ENCODE results near the gene MAGI2. TPM values are rescaled to one million over a fixed set of nuclear protein-coding genes. Genes with fewer than 3 reads are reported as not detected.
"Not testable (repeated sequence)": the region's sequence is repeated elsewhere in the genome, so short reads cannot be mapped to it uniquely, and the experiment has no call there.

Gene MAGI2
- total RNA-seq, 2 experiments from 2014 or later = 0.17 TPM

- H3K27me3 Mint-ChIP-seq = no peaks in the 10 kb centered on the region
- POLR2A ChIA-PET = no interaction called here
- H3K9me3 Mint-ChIP-seq = peaks cover 3% of the 10 kb centered on the region
- DNase-seq = no peak
- H3K4me3 Mint-ChIP-seq = no peak overlapping the region
- intact Hi-C loops (cut with micrococcal nuclease) = no loop called here
- CTCF ChIA-PET = no interaction called here
- no peak overlapping the region for H3K27ac Mint-ChIP-seq
- no peaks in the 10 kb centered on the region for H3K36me3 Mint-ChIP-seq
- no peaks in the 10 kb centered on the region for H3K4me1 Mint-ChIP-seq (ENCODE audit: low read depth)
Measured at GRCh38 chr7:79462390-79462789, 8.9 kb upstream of the MAGI2 start.

GRCh38 chr7:79461660-79462059, 8.2 kb upstream of the MAGI2 start:
- H3K4me1 Mint-ChIP-seq (ENCODE audit: low read depth) = no peaks in the 10 kb centered on the region
- intact Hi-C loops (cut with micrococcal nuclease) = no loop called here
- no peaks in the 10 kb centered on the region for H3K36me3 Mint-ChIP-seq
- no peaks in the 10 kb centered on the region for H3K27me3 Mint-ChIP-seq
- peaks cover 3% of the 10 kb centered on the region for H3K9me3 Mint-ChIP-seq
- ChIA-PET POLR2A (no interaction called here), CTCF (no interaction called here)
- no peak for DNase-seq
- no peak overlapping the region for H3K27ac Mint-ChIP-seq
- H3K4me3 Mint-ChIP-seq = no peak overlapping the region

- H3K4me3 Mint-ChIP-seq = no peak overlapping the region
- peaks cover 5% of the 10 kb centered on the region for H3K27me3 Mint-ChIP-seq
- CTCF ChIA-PET = no interaction called here
- H3K4me1 Mint-ChIP-seq (ENCODE audit: low read depth) = no peaks in the 10 kb centered on the region
- peaks cover 3% of the 10 kb centered on the region for H3K9me3 Mint-ChIP-seq
- intact Hi-C loops (cut with micrococcal nuclease) = no loop called here
- no peak for DNase-seq
- no peak overlapping the region for H3K27ac Mint-ChIP-seq
- no peaks in the 10 kb centered on the region for H3K36me3 Mint-ChIP-seq
- POLR2A ChIA-PET = no interaction called here
Measured at GRCh38 chr7:79459381-79459780, 5.9 kb upstream of the MAGI2 start.

- H3K4me1 Mint-ChIP-seq (ENCODE audit: low read depth) = no peaks in the 10 kb centered on the region
- H3K27me3 Mint-ChIP-seq = peaks cover 6% of the 10 kb centered on the region
- intact Hi-C loops (cut with micrococcal nuclease) = no loop called here
- H3K9me3 Mint-ChIP-seq = no peaks in the 10 kb centered on the region
- H3K36me3 Mint-ChIP-seq = no peaks in the 10 kb centered on the region
- H3K27ac Mint-ChIP-seq = no peak overlapping the region
- no peak overlapping the region for H3K4me3 Mint-ChIP-seq
- POLR2A ChIA-PET = no interaction called here
- CTCF ChIA-PET = no interaction called here
- DNase-seq = no peak
Measured at GRCh38 chr7:79458796-79459195, 5.3 kb upstream of the MAGI2 start.

GRCh38 chr7:79455173-79455790, 1.8 kb upstream of the MAGI2 start:
- no peak for DNase-seq
- intact Hi-C loops (cut with micrococcal nuclease) = no loop called here
- no peak overlapping the region for H3K27ac Mint-ChIP-seq

GRCh38 chr7:79454361-79454960, 994 bp upstream of the MAGI2 start:
- ChIA-PET CTCF (no interaction called here), POLR2A (no interaction called here)
- Mint-ChIP-seq H3K27ac (no peak overlapping the region), H3K4me3 (no peak overlapping the region), H3K27me3 (peaks cover 27% of the 10 kb centered on the region), H3K4me1 (ENCODE audit: low read depth) (peaks cover 2% of the 10 kb centered on the region), H3K9me3 (no peaks in the 10 kb centered on the region), H3K36me3 (no peaks in the 10 kb centered on the region)
- intact Hi-C loops (cut with micrococcal nuclease) = no loop called here
- DNase-seq = no peak

More at GRCh38 chr7:79455173-79455790, 1.8 kb upstream of the MAGI2 start:
- CTCF ChIA-PET = no interaction called here
- H3K9me3 Mint-ChIP-seq = no peaks in the 10 kb centered on the region
- H3K27me3 Mint-ChIP-seq = peaks cover 27% of the 10 kb centered on the region
- POLR2A ChIA-PET = no interaction called here
- no peak overlapping the region for H3K4me3 Mint-ChIP-seq
- H3K4me1 Mint-ChIP-seq (ENCODE audit: low read depth) = peaks cover 2% of the 10 kb centered on the region
- H3K36me3 Mint-ChIP-seq = no peaks in the 10 kb centered on the region

- H3K9me3 Mint-ChIP-seq = no peaks in the 10 kb centered on the region
- H3K4me3 Mint-ChIP-seq = no peak overlapping the region
- peaks cover 2% of the 10 kb centered on the region for H3K4me1 Mint-ChIP-seq (ENCODE audit: low read depth)
- H3K27ac Mint-ChIP-seq = no peak overlapping the region
- DNase-seq = no peak
- no peaks in the 10 kb centered on the region for H3K36me3 Mint-ChIP-seq
- peaks cover 27% of the 10 kb centered on the region for H3K27me3 Mint-ChIP-seq
- CTCF ChIA-PET = no interaction called here
- intact Hi-C loops (cut with micrococcal nuclease) = no loop called here
- POLR2A ChIA-PET = no interaction called here
Measured at GRCh38 chr7:79453266-79453557, 255 bp downstream of the MAGI2 start.

GRCh38 chr7:79452495-79453265, 787 bp downstream of the MAGI2 start:
- POLR2A ChIA-PET = no interaction called here
- no peak for DNase-seq
- Mint-ChIP-seq H3K36me3 (no peaks in the 10 kb centered on the region), H3K9me3 (no peaks in the 10 kb centered on the region), H3K4me1 (ENCODE audit: low read depth) (peaks cover 2% of the 10 kb centered on the region), H3K27me3 (peaks cover 27% of the 10 kb centered on the region), H3K4me3 (no peak overlapping the region), H3K27ac (no peak overlapping the region)
- intact Hi-C loops (cut with micrococcal nuclease) = no loop called here
- CTCF ChIA-PET = no interaction called here

GRCh38 chr7:79452032-79452494, 1.4 kb downstream of the MAGI2 start:
- Mint-ChIP-seq H3K27me3 (peaks cover 27% of the 10 kb centered on the region), H3K4me1 (ENCODE audit: low read depth) (peaks cover 2% of the 10 kb centered on the region), H3K9me3 (no peaks in the 10 kb centered on the region), H3K27ac (no peak overlapping the region), H3K4me3 (no peak overlapping the region), H3K36me3 (no peaks in the 10 kb centered on the region)
- DNase-seq = peak; percentile 8
- POLR2A ChIA-PET = no interaction called here
- CTCF ChIA-PET = no interaction called here
- intact Hi-C loops (cut with micrococcal nuclease) = no loop called here

GRCh38 chr7:79451580-79451979, 1.9 kb downstream of the MAGI2 start:
- ChIA-PET CTCF (no interaction called here), POLR2A (no interaction called here)
- intact Hi-C loops (cut with micrococcal nuclease) = no loop called here
- no peaks in the 10 kb centered on the region for H3K9me3 Mint-ChIP-seq
- no peak for DNase-seq
- H3K4me1 Mint-ChIP-seq (ENCODE audit: low read depth) = peaks cover 2% of the 10 kb centered on the region
- H3K27me3 Mint-ChIP-seq = peaks cover 27% of the 10 kb centered on the region
- no peak overlapping the region for H3K27ac Mint-ChIP-seq
- no peak overlapping the region for H3K4me3 Mint-ChIP-seq
- no peaks in the 10 kb centered on the region for H3K36me3 Mint-ChIP-seq

- intact Hi-C loops (cut with micrococcal nuclease); H3K27ac Mint-ChIP-seq; H3K9me3 Mint-ChIP-seq; H3K4me1 Mint-ChIP-seq (ENCODE audit: low read depth); H3K4me3 Mint-ChIP-seq; H3K36me3 Mint-ChIP-seq; H3K27me3 Mint-ChIP-seq; DNase-seq; CTCF ChIA-PET; POLR2A ChIA-PET: not testable (repeated sequence)
Measured at GRCh38 chr7:79442766-79443165, 10.7 kb downstream of the MAGI2 start.

- Mint-ChIP-seq H3K27ac (no peak overlapping the region), H3K9me3 (peaks cover 4% of the 10 kb centered on the region), H3K36me3 (no peaks in the 10 kb centered on the region), H3K4me1 (ENCODE audit: low read depth) (no peaks in the 10 kb centered on the region), H3K4me3 (no peak overlapping the region), H3K27me3 (no peaks in the 10 kb centered on the region)
- intact Hi-C loops (cut with micrococcal nuclease) = no loop called here
- ChIA-PET POLR2A (no interaction called here), CTCF (no interaction called here)
- DNase-seq = no peak
Measured at GRCh38 chr7:79436378-79436777, 17.1 kb downstream of the MAGI2 start.

GRCh38 chr7:79434867-79435266, 18.6 kb downstream of the MAGI2 start:
- POLR2A ChIA-PET = no interaction called here
- Mint-ChIP-seq H3K4me1 (ENCODE audit: low read depth) (no peaks in the 10 kb centered on the region), H3K27ac (no peak overlapping the region), H3K36me3 (no peaks in the 10 kb centered on the region), H3K9me3 (peaks cover 4% of the 10 kb centered on the region), H3K4me3 (no peak overlapping the region), H3K27me3 (no peaks in the 10 kb centered on the region)
- DNase-seq = no peak
- CTCF ChIA-PET = no interaction called here
- intact Hi-C loops (cut with micrococcal nuclease) = no loop called here
